MCF 10A (cell line): Measurements from ENCODE around the gene SLC16A6. TPM values are rescaled to one million over a fixed set of nuclear protein-coding genes. Genes with fewer than 3 reads are reported as not detected.
A peak's percentile ranks its signal among the peaks of the same experiment; 100 is the strongest.
"Not testable (repeated sequence)": the region's sequence is repeated elsewhere in the genome, so short reads cannot be mapped to it uniquely, and the experiment has no call there.

Experiments used
- BruUV-seq: library from RNA; stranded (reverse); fragments of 400-500 nt; replicated peaks from 2 replicates; lab custom pipeline; 2021; lab: Mats Ljungman, UMichigan
- CTCF ChIA-PET: fragments of 300-600 bp; sonication (Branson Sonifier 250); formaldehyde crosslinking; extraction: SDS; loops from one replicate; lab custom pipeline; 2021; ENCODE audit warnings: antibody characterized with exemption, inconsistent platforms; lab: Yijun Ruan, JAX
- POLR2A ChIA-PET: fragments of 300-600, 350-650 bp; sonication (Branson Sonifier 250); formaldehyde crosslinking; extraction: SDS; loops from one replicate; lab custom pipeline; 2020; ENCODE audit warnings: antibody characterized with exemption, inconsistent platforms; lab: Yijun Ruan, JAX
- DNase-seq: peaks from one replicate; pipeline ENCODE4 v3.0.0-alpha.2; 2018; ENCODE audit not compliant: unreplicated experiment
- H3K27ac Mint-ChIP-seq: one replicate; pipeline ENCODE4 v1.8.0; 2022; ENCODE audit warnings: mild to moderate bottlenecking, low read depth, mixed read lengths; ENCODE audit not compliant: unreplicated experiment
- H3K27me3 Mint-ChIP-seq: one replicate; pipeline ENCODE4 v1.8.0; 2022; ENCODE audit warnings: mixed read lengths; ENCODE audit not compliant: insufficient read depth, unreplicated experiment
- H3K36me3 Mint-ChIP-seq: one replicate; pipeline ENCODE4 v1.8.0; 2022; ENCODE audit warnings: mild to moderate bottlenecking, moderate library complexity, mixed read lengths; ENCODE audit not compliant: insufficient read depth, unreplicated experiment
- H3K4me1 Mint-ChIP-seq: one replicate; pipeline ENCODE4 v1.8.0; 2022; ENCODE audit warnings: mixed read lengths; ENCODE audit not compliant: insufficient read depth, unreplicated experiment
- H3K4me3 Mint-ChIP-seq: one replicate; pipeline ENCODE4 v1.8.0; 2022; ENCODE audit warnings: mild to moderate bottlenecking, moderate library complexity, mixed read lengths; ENCODE audit not compliant: unreplicated experiment
- H3K9me3 Mint-ChIP-seq: one replicate; pipeline ENCODE4 v1.8.0; 2022; ENCODE audit warnings: mixed read lengths; ENCODE audit not compliant: unreplicated experiment
- intact Hi-C: fragments of 100-400 bp; cut with micrococcal nuclease; formaldehyde crosslinking; loops from 2 replicates; pipeline ENCODE4 v1.14.1; 2022
- total RNA-seq: library from RNA; stranded (reverse); gene quantifications from 2 replicates; pipeline ENCODE4 v1.2.3, GENCODE V29; 2022
- TF ChIP-seq, protein P1 (sequence below): fragments of 200-600 bp; IDR thresholded peaks from one replicate; pipeline ENCODE4 v1.8.0; 2022; ENCODE audit warnings: antibody characterized with exemption, mild to moderate bottlenecking; ENCODE audit not compliant: unreplicated experiment

The SLC16A6 gene
- total RNA-seq, 1 experiment from 2014 or later = 1.4 TPM

- ChIA-PET POLR2A (interaction anchor here (0.5 kb wide), 1 partner anchor 8 kb away, joined by 3 read pairs; no protein-coding TSS in a partner anchor), CTCF (no interaction called here)
- no TSS peak for BruUV-seq
- intact Hi-C loops = no loop called here
- Mint-ChIP-seq H3K36me3 (no peaks in the 10 kb centered on the region), H3K9me3 (no peaks in the 10 kb centered on the region), H3K27me3 (no peaks in the 10 kb centered on the region), H3K27ac (no peak overlapping the region), H3K4me1 (peaks cover 9% of the 10 kb centered on the region), H3K4me3 (no peak overlapping the region)
- TF ChIP-seq, protein P1, sequence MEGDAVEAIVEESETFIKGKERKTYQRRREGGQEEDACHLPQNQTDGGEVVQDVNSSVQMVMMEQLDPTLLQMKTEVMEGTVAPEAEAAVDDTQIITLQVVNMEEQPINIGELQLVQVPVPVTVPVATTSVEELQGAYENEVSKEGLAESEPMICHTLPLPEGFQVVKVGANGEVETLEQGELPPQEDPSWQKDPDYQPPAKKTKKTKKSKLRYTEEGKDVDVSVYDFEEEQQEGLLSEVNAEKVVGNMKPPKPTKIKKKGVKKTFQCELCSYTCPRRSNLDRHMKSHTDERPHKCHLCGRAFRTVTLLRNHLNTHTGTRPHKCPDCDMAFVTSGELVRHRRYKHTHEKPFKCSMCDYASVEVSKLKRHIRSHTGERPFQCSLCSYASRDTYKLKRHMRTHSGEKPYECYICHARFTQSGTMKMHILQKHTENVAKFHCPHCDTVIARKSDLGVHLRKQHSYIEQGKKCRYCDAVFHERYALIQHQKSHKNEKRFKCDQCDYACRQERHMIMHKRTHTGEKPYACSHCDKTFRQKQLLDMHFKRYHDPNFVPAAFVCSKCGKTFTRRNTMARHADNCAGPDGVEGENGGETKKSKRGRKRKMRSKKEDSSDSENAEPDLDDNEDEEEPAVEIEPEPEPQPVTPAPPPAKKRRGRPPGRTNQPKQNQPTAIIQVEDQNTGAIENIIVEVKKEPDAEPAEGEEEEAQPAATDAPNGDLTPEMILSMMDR = no peak
- DNase-seq = peak; percentile 41
These were observed 19.2 kb upstream of the SLC16A6 start for GRCh38 chr17:68310152-68310551.

DNA sequence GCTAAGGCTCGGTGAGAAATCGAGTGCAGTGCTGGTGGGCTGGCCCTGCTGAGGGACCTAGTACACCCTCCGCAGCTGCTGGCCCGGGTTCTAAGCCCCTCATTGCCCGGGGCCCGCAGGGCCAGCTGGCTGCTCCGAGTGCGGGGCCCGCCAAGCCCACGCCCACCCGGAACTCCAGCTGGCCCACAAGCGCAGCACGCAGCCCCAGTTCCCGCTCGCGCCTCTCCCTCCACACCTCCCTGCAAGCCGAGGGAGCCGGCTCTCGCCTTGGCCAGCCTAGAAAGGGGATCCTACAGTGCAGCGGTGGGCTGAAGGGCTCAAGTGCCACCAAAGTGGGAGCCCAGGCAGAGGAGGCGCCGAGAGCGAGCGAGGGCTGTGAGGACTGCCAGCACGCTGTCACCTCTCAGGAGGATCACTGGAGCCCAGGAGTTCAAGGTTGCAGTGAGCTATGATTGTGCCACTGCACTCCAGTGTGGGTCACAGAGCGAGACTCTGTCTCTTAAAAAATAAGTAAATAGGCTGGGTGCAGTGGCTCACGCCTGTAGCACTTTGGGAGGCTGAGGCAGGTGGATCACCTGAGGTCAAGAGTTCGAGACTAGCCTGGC is 18.2 kb upstream of the SLC16A6 start:
- CTCF ChIA-PET = interaction anchor here (0.7 kb wide), 2 partner anchors 26 to 107 kb away, joined by 3 read pairs; no protein-coding TSS in a partner anchor
- H3K27me3 Mint-ChIP-seq, H3K4me3 Mint-ChIP-seq, H3K4me1 Mint-ChIP-seq, H3K9me3 Mint-ChIP-seq, intact Hi-C loops, BruUV-seq, POLR2A ChIA-PET, H3K27ac Mint-ChIP-seq, DNase-seq, H3K36me3 Mint-ChIP-seq: not testable (repeated sequence)

- intact Hi-C loops, POLR2A ChIA-PET, H3K27me3 Mint-ChIP-seq, H3K4me1 Mint-ChIP-seq, H3K27ac Mint-ChIP-seq, H3K9me3 Mint-ChIP-seq, DNase-seq, H3K4me3 Mint-ChIP-seq, BruUV-seq, H3K36me3 Mint-ChIP-seq: not testable (repeated sequence)
- CTCF ChIA-PET = interaction anchor here (0.6 to 0.7 kb wide), 2 partner anchors 17 to 26 kb away, joined by 3 read pairs; no protein-coding TSS in a partner anchor
These were observed 17.6 kb upstream of the SLC16A6 start for GRCh38 chr17:68308486-68308885.

DNA sequence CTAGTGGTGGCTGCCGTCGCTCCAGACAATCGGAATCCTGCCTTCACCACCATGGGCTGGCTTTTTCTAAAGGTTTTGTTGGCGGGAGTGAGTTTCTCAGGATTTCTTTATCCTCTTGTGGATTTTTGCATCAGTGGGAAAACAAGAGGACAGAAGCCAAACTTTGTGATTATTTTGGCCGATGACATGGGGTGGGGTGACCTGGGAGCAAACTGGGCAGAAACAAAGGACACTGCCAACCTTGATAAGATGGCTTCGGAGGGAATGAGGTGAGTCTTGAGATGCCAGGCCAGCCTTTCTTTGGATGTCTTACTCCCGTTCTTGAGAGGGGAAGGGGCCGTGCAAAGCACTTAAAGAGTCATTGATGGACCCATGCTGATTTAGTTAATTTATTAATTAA is 16.5 kb upstream of the SLC16A6 start:
- no peak for DNase-seq
- no TSS peak for BruUV-seq
- H3K9me3 Mint-ChIP-seq = no peaks in the 10 kb centered on the region
- no peak overlapping the region for H3K27ac Mint-ChIP-seq
- TF ChIP-seq, protein P1 = no peak
- no peak overlapping the region for H3K4me3 Mint-ChIP-seq
- H3K27me3 Mint-ChIP-seq = no peaks in the 10 kb centered on the region
- POLR2A ChIA-PET = no interaction called here
- peaks cover under 1% of the 10 kb centered on the region for H3K4me1 Mint-ChIP-seq
- intact Hi-C loops = no loop called here
- H3K36me3 Mint-ChIP-seq = no peaks in the 10 kb centered on the region
- CTCF ChIA-PET = no interaction called here

DNA sequence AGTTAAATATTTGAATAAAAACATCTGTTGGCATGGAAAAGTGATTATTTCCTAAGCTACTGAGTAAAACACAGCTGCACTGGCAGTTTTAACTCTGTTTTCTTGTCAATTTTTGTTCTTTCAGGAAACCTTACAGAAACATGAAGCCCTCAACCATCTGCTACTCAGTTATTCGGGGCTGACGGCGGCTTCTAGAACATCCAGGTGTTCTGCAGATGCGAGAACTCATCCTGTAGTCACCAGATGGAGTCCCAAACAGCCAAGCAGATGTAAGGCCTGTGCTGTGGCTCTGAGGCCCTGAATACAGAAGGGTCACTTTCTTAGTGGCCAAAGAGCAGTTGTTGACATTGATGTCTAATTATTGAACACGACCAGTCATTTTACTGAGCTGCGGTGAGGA is 15.9 kb upstream of the SLC16A6 start:
- Mint-ChIP-seq H3K9me3 (no peaks in the 10 kb centered on the region), H3K36me3 (no peaks in the 10 kb centered on the region), H3K27ac (no peak overlapping the region), H3K27me3 (no peaks in the 10 kb centered on the region), H3K4me3 (no peak overlapping the region), H3K4me1 (no peaks in the 10 kb centered on the region)
- no TSS peak for BruUV-seq
- ChIA-PET CTCF (interaction anchor here (0.7 kb wide), 1 partner anchor 93 kb away, joined by 3 read pairs; no protein-coding TSS in a partner anchor), POLR2A (no interaction called here)
- intact Hi-C loops = no loop called here
- TF ChIP-seq, protein P1 = no peak
- no peak for DNase-seq
